ENCODE results near the gene SLIT1.

DNA sequence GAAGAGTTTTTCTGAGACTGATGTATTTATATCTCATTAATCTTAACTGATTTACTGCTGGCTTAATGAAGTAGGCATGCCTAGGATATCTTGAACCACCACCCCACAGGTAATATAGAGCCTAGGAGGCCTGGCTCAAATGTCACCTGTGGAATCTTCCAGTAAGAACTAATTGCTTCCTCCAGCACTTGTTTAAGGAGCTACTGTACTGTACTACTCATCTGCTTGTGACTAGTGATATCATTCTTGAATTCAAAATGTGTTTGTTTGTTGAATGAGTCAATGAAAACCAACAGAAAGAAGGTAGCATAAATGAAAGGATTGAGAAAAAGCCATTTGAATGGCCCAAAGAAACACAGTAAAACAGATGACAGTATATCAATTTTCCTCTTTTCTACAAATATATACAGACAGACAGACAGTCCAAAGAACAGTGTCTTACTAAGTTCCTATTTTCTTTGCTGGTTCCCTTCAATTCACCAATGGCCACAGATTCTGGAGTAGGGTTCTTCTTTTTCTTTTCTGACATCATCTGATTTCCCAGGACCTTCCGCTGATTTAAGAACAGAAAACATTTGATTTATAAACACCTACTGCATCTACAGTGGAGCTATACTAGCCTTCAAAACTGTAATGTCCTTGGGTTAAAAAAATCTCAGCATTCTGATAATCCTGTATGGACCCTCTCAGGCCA is 43.7 kb upstream of the SLIT1 start:
- TF ChIP-seq, protein P1, sequence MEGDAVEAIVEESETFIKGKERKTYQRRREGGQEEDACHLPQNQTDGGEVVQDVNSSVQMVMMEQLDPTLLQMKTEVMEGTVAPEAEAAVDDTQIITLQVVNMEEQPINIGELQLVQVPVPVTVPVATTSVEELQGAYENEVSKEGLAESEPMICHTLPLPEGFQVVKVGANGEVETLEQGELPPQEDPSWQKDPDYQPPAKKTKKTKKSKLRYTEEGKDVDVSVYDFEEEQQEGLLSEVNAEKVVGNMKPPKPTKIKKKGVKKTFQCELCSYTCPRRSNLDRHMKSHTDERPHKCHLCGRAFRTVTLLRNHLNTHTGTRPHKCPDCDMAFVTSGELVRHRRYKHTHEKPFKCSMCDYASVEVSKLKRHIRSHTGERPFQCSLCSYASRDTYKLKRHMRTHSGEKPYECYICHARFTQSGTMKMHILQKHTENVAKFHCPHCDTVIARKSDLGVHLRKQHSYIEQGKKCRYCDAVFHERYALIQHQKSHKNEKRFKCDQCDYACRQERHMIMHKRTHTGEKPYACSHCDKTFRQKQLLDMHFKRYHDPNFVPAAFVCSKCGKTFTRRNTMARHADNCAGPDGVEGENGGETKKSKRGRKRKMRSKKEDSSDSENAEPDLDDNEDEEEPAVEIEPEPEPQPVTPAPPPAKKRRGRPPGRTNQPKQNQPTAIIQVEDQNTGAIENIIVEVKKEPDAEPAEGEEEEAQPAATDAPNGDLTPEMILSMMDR (IDR thresholded peaks at IDR 0.05): no peak
- no peak for TF ChIP-seq POLR2AphosphoS5 (IDR thresholded peaks at IDR 0.05; ENCODE audit: insufficient read depth in 1 of 2, low read depth in 1 of 2)
